ENCODE data around the gene ARHGEF12. TPM values are rescaled to one million over a fixed set of nuclear protein-coding genes. Genes with fewer than 3 reads are reported as not detected.

ARHGEF12 gene
- total RNA-seq, 1 donor from 2014 or later = 114 TPM

- TF ChIP-seq CTCF (IDR thresholded peaks at IDR 0.05) = no peak
- H3K27me3 Mint-ChIP-seq (ENCODE audit: unreplicated experiment) = no peaks in the 10 kb centered on the region
- peaks cover 58% of the 10 kb centered on the region for H3K36me3 Mint-ChIP-seq (ENCODE audit: unreplicated experiment)
- no peaks in the 10 kb centered on the region for H3K9me3 Mint-ChIP-seq (ENCODE audit: unreplicated experiment)
- DNase-seq (ENCODE audit: extremely low spot score, unreplicated experiment) = no peak
- H3K27ac Mint-ChIP-seq (ENCODE audit: unreplicated experiment) = no peak overlapping the region
- no peak overlapping the region for H3K4me3 Mint-ChIP-seq (ENCODE audit: unreplicated experiment)
- H3K4me1 Mint-ChIP-seq (ENCODE audit: unreplicated experiment) = no peaks in the 10 kb centered on the region
Observed at GRCh38 chr11:120482149-120482548, 145.9 kb downstream of the ARHGEF12 start.

GRCh38 chr11:120484722-120485121 lies 148.5 kb downstream of the ARHGEF12 start:
- Mint-ChIP-seq H3K4me1 (ENCODE audit: unreplicated experiment) (no peaks in the 10 kb centered on the region), H3K9me3 (ENCODE audit: unreplicated experiment) (no peaks in the 10 kb centered on the region), H3K27ac (ENCODE audit: unreplicated experiment) (no peak overlapping the region), H3K36me3 (ENCODE audit: unreplicated experiment) (peaks cover 52% of the 10 kb centered on the region), H3K4me3 (ENCODE audit: unreplicated experiment) (no peak overlapping the region), H3K27me3 (ENCODE audit: unreplicated experiment) (no peaks in the 10 kb centered on the region)
- no peak for DNase-seq (ENCODE audit: extremely low spot score, unreplicated experiment)
- TF ChIP-seq CTCF (IDR thresholded peaks at IDR 0.05) = no peak

GRCh38 chr11:120486138-120486537 lies 149.9 kb downstream of the ARHGEF12 start:
- Mint-ChIP-seq H3K4me3 (ENCODE audit: unreplicated experiment) (no peak overlapping the region), H3K36me3 (ENCODE audit: unreplicated experiment) (peaks cover 43% of the 10 kb centered on the region), H3K27ac (ENCODE audit: unreplicated experiment) (no peak overlapping the region), H3K9me3 (ENCODE audit: unreplicated experiment) (no peaks in the 10 kb centered on the region), H3K27me3 (ENCODE audit: unreplicated experiment) (no peaks in the 10 kb centered on the region), H3K4me1 (ENCODE audit: unreplicated experiment) (no peaks in the 10 kb centered on the region)
- no peak for TF ChIP-seq CTCF (IDR thresholded peaks at IDR 0.05)
- no peak for DNase-seq (ENCODE audit: extremely low spot score, unreplicated experiment)

- no peaks in the 10 kb centered on the region for H3K9me3 Mint-ChIP-seq (ENCODE audit: unreplicated experiment)
- no peaks in the 10 kb centered on the region for H3K4me1 Mint-ChIP-seq (ENCODE audit: unreplicated experiment)
- H3K27me3 Mint-ChIP-seq (ENCODE audit: unreplicated experiment) = no peaks in the 10 kb centered on the region
- H3K36me3 Mint-ChIP-seq (ENCODE audit: unreplicated experiment) = peaks cover 24% of the 10 kb centered on the region
- no peak for TF ChIP-seq CTCF (IDR thresholded peaks at IDR 0.05)
- no peak overlapping the region for H3K4me3 Mint-ChIP-seq (ENCODE audit: unreplicated experiment)
- no peak for DNase-seq (ENCODE audit: extremely low spot score, unreplicated experiment)
- H3K27ac Mint-ChIP-seq (ENCODE audit: unreplicated experiment) = no peak overlapping the region
Observed at GRCh38 chr11:120489799-120490198, 153.6 kb downstream of the ARHGEF12 start.

GRCh38 chr11:120492486-120492885 lies 156.3 kb downstream of the ARHGEF12 start:
- peaks cover 18% of the 10 kb centered on the region for H3K36me3 Mint-ChIP-seq (ENCODE audit: unreplicated experiment)
- no peaks in the 10 kb centered on the region for H3K4me1 Mint-ChIP-seq (ENCODE audit: unreplicated experiment)
- DNase-seq (ENCODE audit: extremely low spot score, unreplicated experiment) = no peak
- H3K9me3 Mint-ChIP-seq (ENCODE audit: unreplicated experiment) = no peaks in the 10 kb centered on the region
- no peak overlapping the region for H3K27ac Mint-ChIP-seq (ENCODE audit: unreplicated experiment)
- no peak overlapping the region for H3K4me3 Mint-ChIP-seq (ENCODE audit: unreplicated experiment)
- H3K27me3 Mint-ChIP-seq (ENCODE audit: unreplicated experiment) = no peaks in the 10 kb centered on the region
- TF ChIP-seq CTCF (IDR thresholded peaks at IDR 0.05) = no peak

Data from osteocyte (in vitro differentiated cells).